K562 (cell line): ENCODE results near the gene MRPS18B. TPM values are rescaled to one million over a fixed set of nuclear protein-coding genes. Genes with fewer than 3 reads are reported as not detected.

Experiments used
- BRCA1 ChIP-seq, 2 experiments: fragments of 450-650 bp in 1 of 2; sonication (generic) in 1 of 2; formaldehyde crosslinking in 1 of 2; IDR thresholded peaks; 2 replicates each; pipeline versions ENCODE4 v1.5.0 to v1.6.1; 2017 to 2020; ENCODE audit warnings: mild to moderate bottlenecking in 1 of 2, missing genetic modification reagents in 1 of 2
- HMG20B ChIP-seq: fragments of 250-450 bp; sonication (Bioruptor Pico); IDR thresholded peaks from 2 replicates; pipeline ENCODE4 v1.5.0; 2021; ENCODE audit warnings: mild to moderate bottlenecking
- MCM7 ChIP-seq, 2 experiments: fragments of 450-650 bp; IDR thresholded peaks; 2 replicates each; pipeline ENCODE4 v1.6.1; 2016 to 2018
- NR4A1 ChIP-seq, 2 experiments: fragments of 250-450 bp in 1 of 2; fragments of 450-650 bp in 1 of 2; sonication (Bioruptor Pico) in 1 of 2; IDR thresholded peaks; 2 replicates each; pipeline versions ENCODE4 v1.4.0 to v1.6.1; 2016 to 2020; ENCODE audit warnings: mild to moderate bottlenecking in 2 of 2, missing compliant biosample characterization in 1 of 2, missing genetic modification characterization in 1 of 2, moderate library complexity in 1 of 2
- RBFOX2 ChIP-seq: fragments of 200-400 bp; formaldehyde crosslinking; IDR thresholded peaks from 2 replicates; pipeline ENCODE4 v1.6.1; 2017; ENCODE audit warnings: low read depth, mild to moderate bottlenecking, low read length, moderate library complexity
- STAG1 ChIP-seq: sonication (generic); formaldehyde crosslinking; IDR thresholded peaks from 2 replicates; pipeline ENCODE4 v1.5.0; 2020; ENCODE audit warnings: missing genetic modification reagents, borderline replicate concordance
- ZC3H11A ChIP-seq: IDR thresholded peaks from 2 replicates; pipeline ENCODE4 v1.6.1; 2012; ENCODE audit warnings: low read depth, low read length, improper control_type of control experiment
- ZFX ChIP-seq: sonication (generic); formaldehyde crosslinking; IDR thresholded peaks from 2 replicates; pipeline ENCODE4 v1.8.0; 2022; ENCODE audit warnings: mild to moderate bottlenecking, missing genetic modification reagents, moderate library complexity
- polyA plus RNA-seq, 8 experiments: library from polyadenylated mRNA; depleted of rRNA in 4 of 8; stranded (reverse) in 5 of 8; unstranded in 3 of 8; fragments of >200 nt; fragmentation: Nextera tagmentation in 2 of 8; fragmentation: Illumina TruSeq in 1 of 8; extraction: Ambion mirVana in 2 of 8; extraction: Trizol in 1 of 8; gene quantifications; 2 replicates each; pipeline versions ENCODE4 v1.2.1 to v1.2.3, GENCODE V29; 2011 to 2014; ENCODE audit warnings: inconsistent platforms in 1 of 8, missing spikeins in 1 of 8
- total RNA-seq, 7 experiments: library from RNA; depleted of rRNA in 6 of 7; stranded (reverse); fragments of >200 nt in 6 of 7; fragmentation: Illumina TruSeq in 2 of 7; extraction: Trizol in 2 of 7; gene quantifications; 2 replicates each; pipeline versions ENCODE4 v1.2.1 to v1.2.3, GENCODE V29; 2011 to 2021; ENCODE audit warnings: low replicate concordance in 1 of 7
- TF ChIP-seq, protein P1 (sequence below), 2 experiments: fragments of 200-800 bp in 1 of 2; sonication (Bioruptor generic) in 1 of 2; sonication (generic) in 1 of 2; formaldehyde crosslinking in 1 of 2; IDR thresholded peaks in 1 of 2; conservative IDR thresholded peaks in 1 of 2; 2 replicates each; pipeline versions ENCODE4 v1.5.0 to v1.6.1; 2016 to 2020; ENCODE audit warnings: missing compliant biosample characterization in 1 of 2, missing genetic modification characterization in 1 of 2, missing genetic modification reagents in 1 of 2
- TF ChIP-seq, protein P2 (sequence below): fragments of 200-800 bp; sonication (Bioruptor generic); IDR thresholded peaks from 2 replicates; pipeline ENCODE4 v1.6.1; 2017; ENCODE audit warnings: missing genetic modification characterization, missing compliant biosample characterization
- TF ChIP-seq, protein P3 (sequence below): fragments of 200-400 bp; formaldehyde crosslinking; IDR thresholded peaks from 2 replicates; pipeline ENCODE4 v1.6.1; 2017; ENCODE audit warnings: mild to moderate bottlenecking, low read depth, low read length, moderate library complexity
- TF ChIP-seq, protein P4 (sequence below): fragments of 450-650 bp; formaldehyde crosslinking; conservative IDR thresholded peaks from 2 replicates; pipeline ENCODE4 v1.4.0; 2022; ENCODE audit warnings: mild to moderate bottlenecking, missing genetic modification characterization
- TF ChIP-seq, protein P5 (sequence below): fragments of 250-450 bp; sonication (Bioruptor Pico); IDR thresholded peaks from 2 replicates; pipeline ENCODE4 v1.8.0; 2021; ENCODE audit warnings: moderate library complexity, mild to moderate bottlenecking, inconsistent platforms
- TF ChIP-seq, protein P6 (sequence below): sonication (generic); formaldehyde crosslinking; IDR thresholded peaks from 2 replicates; pipeline ENCODE4 v1.8.0; 2022; ENCODE audit warnings: mild to moderate bottlenecking, missing genetic modification reagents, borderline replicate concordance

Gene MRPS18B
- total and polyA plus RNA-seq, 9 of the 15 experiments (the other 6 are each of a cell fraction or from before 2014, with no cell fraction given): 132 to 383 (median 178) TPM

DNA sequence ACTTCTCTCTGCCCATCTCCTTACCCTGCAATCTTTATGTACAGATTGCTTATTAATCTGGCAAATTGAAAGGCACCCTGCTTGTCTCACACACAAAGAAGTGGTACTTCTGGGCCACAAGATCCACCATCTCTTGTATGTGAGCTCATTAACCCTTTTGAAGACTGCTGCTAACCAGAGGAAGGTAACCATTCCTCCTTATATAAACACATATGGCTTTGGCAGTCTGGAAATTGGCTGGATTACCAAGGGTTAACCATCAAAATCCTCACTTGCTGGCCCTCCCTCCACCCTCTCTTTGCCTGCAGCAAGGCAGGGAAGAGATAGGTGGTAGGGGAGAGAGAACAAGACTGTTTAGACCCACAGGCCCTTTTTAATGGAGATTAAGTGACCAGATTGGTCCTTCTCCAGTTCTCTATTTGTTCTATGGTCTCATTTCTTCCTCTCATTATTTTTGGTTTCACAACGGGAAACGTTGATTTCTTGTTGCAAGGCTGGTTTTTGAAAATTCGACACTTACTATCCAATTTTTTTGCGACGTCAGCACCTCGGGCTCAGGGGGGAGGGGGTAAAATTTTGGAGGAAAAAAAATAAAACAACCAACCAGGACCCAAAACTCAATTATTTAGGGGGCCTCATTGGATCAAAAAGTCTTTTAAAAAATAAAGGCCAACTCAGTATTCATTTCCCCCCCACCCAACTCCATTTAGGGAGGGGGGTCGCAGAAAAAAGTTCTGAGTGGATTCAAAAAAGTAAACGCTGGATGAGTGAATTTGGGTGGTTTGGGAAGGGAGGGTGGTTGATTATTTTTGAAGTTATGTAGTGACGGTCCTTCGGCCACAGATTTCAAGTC lies 1.5 kb upstream of the MRPS18B start (continued):
- TF ChIP-seq, protein P1, sequence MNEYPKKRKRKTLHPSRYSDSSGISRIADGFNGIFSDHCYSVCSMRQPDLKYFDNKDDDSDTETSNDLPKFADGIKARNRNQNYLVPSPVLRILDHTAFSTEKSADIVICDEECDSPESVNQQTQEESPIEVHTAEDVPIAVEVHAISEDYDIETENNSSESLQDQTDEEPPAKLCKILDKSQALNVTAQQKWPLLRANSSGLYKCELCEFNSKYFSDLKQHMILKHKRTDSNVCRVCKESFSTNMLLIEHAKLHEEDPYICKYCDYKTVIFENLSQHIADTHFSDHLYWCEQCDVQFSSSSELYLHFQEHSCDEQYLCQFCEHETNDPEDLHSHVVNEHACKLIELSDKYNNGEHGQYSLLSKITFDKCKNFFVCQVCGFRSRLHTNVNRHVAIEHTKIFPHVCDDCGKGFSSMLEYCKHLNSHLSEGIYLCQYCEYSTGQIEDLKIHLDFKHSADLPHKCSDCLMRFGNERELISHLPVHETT (CRISPR knock-in tag; conservative IDR thresholded peaks at IDR 0.05 in 1 of 2, IDR thresholded peaks at IDR 0.05 in 1 of 2): peak in 1 of 2 experiments; percentile 61; a peak in 1 of 4 replicates
- TF ChIP-seq, protein P2, sequence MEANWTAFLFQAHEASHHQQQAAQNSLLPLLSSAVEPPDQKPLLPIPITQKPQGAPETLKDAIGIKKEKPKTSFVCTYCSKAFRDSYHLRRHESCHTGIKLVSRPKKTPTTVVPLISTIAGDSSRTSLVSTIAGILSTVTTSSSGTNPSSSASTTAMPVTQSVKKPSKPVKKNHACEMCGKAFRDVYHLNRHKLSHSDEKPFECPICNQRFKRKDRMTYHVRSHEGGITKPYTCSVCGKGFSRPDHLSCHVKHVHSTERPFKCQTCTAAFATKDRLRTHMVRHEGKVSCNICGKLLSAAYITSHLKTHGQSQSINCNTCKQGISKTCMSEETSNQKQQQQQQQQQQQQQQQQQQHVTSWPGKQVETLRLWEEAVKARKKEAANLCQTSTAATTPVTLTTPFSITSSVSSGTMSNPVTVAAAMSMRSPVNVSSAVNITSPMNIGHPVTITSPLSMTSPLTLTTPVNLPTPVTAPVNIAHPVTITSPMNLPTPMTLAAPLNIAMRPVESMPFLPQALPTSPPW (CRISPR knock-in tag): peak; percentile 44
- TF ChIP-seq NR4A1 (CRISPR knock-in tag; IDR thresholded peaks at IDR 0.05) (no peak), NR4A1 (tag; IDR thresholded peaks at IDR 0.05) (no peak; the same call in 1 of the 2 replicates), MCM7 (IDR thresholded peaks at IDR 0.05) (no peak), BRCA1 (IDR thresholded peaks at IDR 0.05) (no peak), BRCA1 (CRISPR knock-in tag; IDR thresholded peaks at IDR 0.05) (no peak), ZC3H11A (no peak), STAG1 (no peak), ZFX (CRISPR knock-in tag) (no peak), RBFOX2 (no peak), HMG20B (CRISPR knock-in tag) (no peak)
- TF ChIP-seq, protein P3, sequence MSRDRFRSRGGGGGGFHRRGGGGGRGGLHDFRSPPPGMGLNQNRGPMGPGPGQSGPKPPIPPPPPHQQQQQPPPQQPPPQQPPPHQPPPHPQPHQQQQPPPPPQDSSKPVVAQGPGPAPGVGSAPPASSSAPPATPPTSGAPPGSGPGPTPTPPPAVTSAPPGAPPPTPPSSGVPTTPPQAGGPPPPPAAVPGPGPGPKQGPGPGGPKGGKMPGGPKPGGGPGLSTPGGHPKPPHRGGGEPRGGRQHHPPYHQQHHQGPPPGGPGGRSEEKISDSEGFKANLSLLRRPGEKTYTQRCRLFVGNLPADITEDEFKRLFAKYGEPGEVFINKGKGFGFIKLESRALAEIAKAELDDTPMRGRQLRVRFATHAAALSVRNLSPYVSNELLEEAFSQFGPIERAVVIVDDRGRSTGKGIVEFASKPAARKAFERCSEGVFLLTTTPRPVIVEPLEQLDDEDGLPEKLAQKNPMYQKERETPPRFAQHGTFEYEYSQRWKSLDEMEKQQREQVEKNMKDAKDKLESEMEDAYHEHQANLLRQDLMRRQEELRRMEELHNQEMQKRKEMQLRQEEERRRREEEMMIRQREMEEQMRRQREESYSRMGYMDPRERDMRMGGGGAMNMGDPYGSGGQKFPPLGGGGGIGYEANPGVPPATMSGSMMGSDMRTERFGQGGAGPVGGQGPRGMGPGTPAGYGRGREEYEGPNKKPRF: no peak
- TF ChIP-seq, protein P4, sequence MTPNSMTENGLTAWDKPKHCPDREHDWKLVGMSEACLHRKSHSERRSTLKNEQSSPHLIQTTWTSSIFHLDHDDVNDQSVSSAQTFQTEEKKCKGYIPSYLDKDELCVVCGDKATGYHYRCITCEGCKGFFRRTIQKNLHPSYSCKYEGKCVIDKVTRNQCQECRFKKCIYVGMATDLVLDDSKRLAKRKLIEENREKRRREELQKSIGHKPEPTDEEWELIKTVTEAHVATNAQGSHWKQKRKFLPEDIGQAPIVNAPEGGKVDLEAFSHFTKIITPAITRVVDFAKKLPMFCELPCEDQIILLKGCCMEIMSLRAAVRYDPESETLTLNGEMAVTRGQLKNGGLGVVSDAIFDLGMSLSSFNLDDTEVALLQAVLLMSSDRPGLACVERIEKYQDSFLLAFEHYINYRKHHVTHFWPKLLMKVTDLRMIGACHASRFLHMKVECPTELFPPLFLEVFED: no peak; the same call in 1 of the 2 replicates
- TF ChIP-seq, protein P5, sequence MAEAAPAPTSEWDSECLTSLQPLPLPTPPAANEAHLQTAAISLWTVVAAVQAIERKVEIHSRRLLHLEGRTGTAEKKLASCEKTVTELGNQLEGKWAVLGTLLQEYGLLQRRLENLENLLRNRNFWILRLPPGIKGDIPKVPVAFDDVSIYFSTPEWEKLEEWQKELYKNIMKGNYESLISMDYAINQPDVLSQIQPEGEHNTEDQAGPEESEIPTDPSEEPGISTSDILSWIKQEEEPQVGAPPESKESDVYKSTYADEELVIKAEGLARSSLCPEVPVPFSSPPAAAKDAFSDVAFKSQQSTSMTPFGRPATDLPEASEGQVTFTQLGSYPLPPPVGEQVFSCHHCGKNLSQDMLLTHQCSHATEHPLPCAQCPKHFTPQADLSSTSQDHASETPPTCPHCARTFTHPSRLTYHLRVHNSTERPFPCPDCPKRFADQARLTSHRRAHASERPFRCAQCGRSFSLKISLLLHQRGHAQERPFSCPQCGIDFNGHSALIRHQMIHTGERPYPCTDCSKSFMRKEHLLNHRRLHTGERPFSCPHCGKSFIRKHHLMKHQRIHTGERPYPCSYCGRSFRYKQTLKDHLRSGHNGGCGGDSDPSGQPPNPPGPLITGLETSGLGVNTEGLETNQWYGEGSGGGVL (CRISPR knock-in tag): no peak
- TF ChIP-seq, protein P6, sequence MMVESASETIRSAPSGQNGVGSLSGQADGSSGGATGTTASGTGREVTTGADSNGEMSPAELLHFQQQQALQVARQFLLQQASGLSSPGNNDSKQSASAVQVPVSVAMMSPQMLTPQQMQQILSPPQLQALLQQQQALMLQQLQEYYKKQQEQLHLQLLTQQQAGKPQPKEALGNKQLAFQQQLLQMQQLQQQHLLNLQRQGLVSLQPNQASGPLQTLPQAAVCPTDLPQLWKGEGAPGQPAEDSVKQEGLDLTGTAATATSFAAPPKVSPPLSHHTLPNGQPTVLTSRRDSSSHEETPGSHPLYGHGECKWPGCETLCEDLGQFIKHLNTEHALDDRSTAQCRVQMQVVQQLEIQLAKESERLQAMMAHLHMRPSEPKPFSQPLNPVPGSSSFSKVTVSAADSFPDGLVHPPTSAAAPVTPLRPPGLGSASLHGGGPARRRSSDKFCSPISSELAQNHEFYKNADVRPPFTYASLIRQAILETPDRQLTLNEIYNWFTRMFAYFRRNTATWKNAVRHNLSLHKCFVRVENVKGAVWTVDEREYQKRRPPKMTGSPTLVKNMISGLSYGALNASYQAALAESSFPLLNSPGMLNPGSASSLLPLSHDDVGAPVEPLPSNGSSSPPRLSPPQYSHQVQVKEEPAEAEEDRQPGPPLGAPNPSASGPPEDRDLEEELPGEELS (CRISPR knock-in tag): no peak; the same call in 1 of the 2 replicates
